Aorta (tissue), 5 donors: ENCODE measurements around the gene NLRX1. TPM values are rescaled to one million over a fixed set of nuclear protein-coding genes. Genes with fewer than 3 reads are reported as not detected.
"Not testable (repeated sequence)": the region's sequence is repeated elsewhere in the genome, so short reads cannot be mapped to it uniquely, and the experiment has no call there.

ENCODE experiments used
- ATAC-seq: fragments of 200-7000 bp; cut with Tn5 transposase; one replicate; pipeline ENCODE4 v1.9.1; 2022; ENCODE audit warnings: moderate library complexity; ENCODE audit not compliant: low FRiP score
- DNase-seq, 2 donors: peaks; one replicate each; pipeline ENCODE4 v3.0.0-alpha.2; 2020
- H3K27ac ChIP-seq, 2 donors: one replicate each; pipeline ENCODE4 v1.5.1; 2013; ENCODE audit warnings: low read length in 2 of 2, mild to moderate bottlenecking in 2 of 2, moderate library complexity in 2 of 2, control low read depth in 1 of 2, inconsistent platforms in 1 of 2, low read depth in 1 of 2
- H3K27me3 ChIP-seq, 2 donors: one replicate each; pipeline ENCODE4 v1.6.1; 2013; ENCODE audit warnings: control low read depth in 1 of 2, low read length in 1 of 2, mild to moderate bottlenecking in 1 of 2, moderate library complexity in 1 of 2; ENCODE audit not compliant: insufficient read depth in 2 of 2, control insufficient read depth in 1 of 2
- H3K36me3 ChIP-seq, 2 donors: one replicate each; pipeline ENCODE4 v1.6.1; 2013; ENCODE audit warnings: control low read depth in 1 of 2, low read length in 1 of 2, mild to moderate bottlenecking in 1 of 2; ENCODE audit not compliant: insufficient read depth in 2 of 2, control insufficient read depth in 1 of 2
- H3K4me1 ChIP-seq, 2 donors: one replicate each; pipeline ENCODE4 v1.6.1; 2013; ENCODE audit warnings: low read length in 2 of 2, control low read depth in 1 of 2, mild to moderate bottlenecking in 1 of 2, moderate library complexity in 1 of 2; ENCODE audit not compliant: insufficient read depth in 2 of 2, control insufficient read depth in 1 of 2
- H3K4me3 ChIP-seq, 2 donors: one replicate each; pipeline ENCODE4 v1.5.1; 2013; ENCODE audit warnings: low read length in 2 of 2, control low read depth in 1 of 2, mild to moderate bottlenecking in 1 of 2
- H3K9me3 ChIP-seq: one replicate; pipeline ENCODE4 v1.6.1; 2013; ENCODE audit warnings: mild to moderate bottlenecking, low read length; ENCODE audit not compliant: control insufficient read depth
- WGBS, 2 donors: extraction: QIAGEN DNeasy Blood & Tissue Kit; methylation state at CpG; one replicate each; pipeline ENCODE4 v1.1.7; 2013; 5-methylcytosine and 5-hydroxymethylcytosine counted together
- intact Hi-C, 2 donors: fragments of 100-400 bp; cut with DNase I; formaldehyde crosslinking; loops; one replicate each; pipeline versions ENCODE4 v1.14.2 to v1.15.0; 2022
- polyA plus RNA-seq, 2 donors: library from polyadenylated mRNA; stranded (reverse); fragments of 200-250 nt; gene quantifications; one replicate each; pipeline ENCODE4 v1.2.3, GENCODE V29; 2013
- total RNA-seq, 2 donors: library from RNA; stranded (reverse); fragmentation: NEBNext Ultra II Directional; extraction: Animal tissue kit (Norgen Biotek cat#: 25700); gene quantifications; one replicate each; pipeline ENCODE4 v1.2.1, GENCODE V29; 2021
- donor health status: healthy with polysubstance abuse.
- donor health status: Bipolar disorder and iron deficiency.
- donor health status: DM: no; HTN: no; CAD: no.
- donor health status: DM: no; HTN: no; CAD: no.
- donor health status: DM: yes; HTN: yes; CAD: no.

NLRX1 gene
- total and polyA plus RNA-seq, 4 donors = 5.9 to 17.3 (median 10.9) TPM

DNA sequence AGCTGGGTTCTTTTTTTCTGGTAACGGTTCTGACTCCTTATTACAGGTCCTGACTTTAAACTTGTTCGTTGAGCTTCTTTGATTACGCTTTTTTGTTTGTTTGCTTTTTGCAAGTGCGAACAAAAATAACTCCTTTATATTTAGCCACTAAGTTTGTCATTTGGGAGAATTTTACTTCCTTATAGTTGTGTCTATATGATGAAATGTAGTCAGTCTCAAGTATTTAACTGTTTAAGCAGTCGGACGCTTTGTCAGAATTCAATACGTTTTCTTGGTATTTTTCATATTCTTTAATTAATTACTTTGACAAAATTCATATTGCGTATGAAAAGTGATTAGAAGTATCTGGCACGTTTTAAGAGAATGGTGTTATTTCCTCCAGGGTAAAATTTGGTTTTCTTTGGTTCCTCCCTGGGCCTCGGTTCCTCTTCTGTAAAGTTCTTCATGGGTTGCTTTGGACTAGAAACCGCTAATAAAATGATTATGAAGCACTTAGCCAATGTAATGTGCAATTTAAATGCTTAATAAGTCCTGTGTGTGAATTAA lies 39.0 kb downstream of the NLRX1 start:
- no peaks in the 10 kb centered on the region for H3K36me3 ChIP-seq
- no peak for ATAC-seq
- peaks cover 0 to 2% of the 10 kb centered on the region in 2 donors for H3K4me1 ChIP-seq
- no peak overlapping the region for H3K27ac ChIP-seq
- intact Hi-C loops = loop anchor here (5.0 kb wide), 2 partner anchors 75 to 115 kb away; no protein-coding TSS in a partner anchor
- WGBS, 2 donors = 19 to 23% methylated on average over 11 of the region's 11 CpGs
- no peak for DNase-seq
- no peaks in the 10 kb centered on the region for H3K27me3 ChIP-seq
- no peaks in the 10 kb centered on the region for H3K9me3 ChIP-seq
- peak overlapping the region; percentile 85 to 99 for H3K4me3 ChIP-seq

DNA sequence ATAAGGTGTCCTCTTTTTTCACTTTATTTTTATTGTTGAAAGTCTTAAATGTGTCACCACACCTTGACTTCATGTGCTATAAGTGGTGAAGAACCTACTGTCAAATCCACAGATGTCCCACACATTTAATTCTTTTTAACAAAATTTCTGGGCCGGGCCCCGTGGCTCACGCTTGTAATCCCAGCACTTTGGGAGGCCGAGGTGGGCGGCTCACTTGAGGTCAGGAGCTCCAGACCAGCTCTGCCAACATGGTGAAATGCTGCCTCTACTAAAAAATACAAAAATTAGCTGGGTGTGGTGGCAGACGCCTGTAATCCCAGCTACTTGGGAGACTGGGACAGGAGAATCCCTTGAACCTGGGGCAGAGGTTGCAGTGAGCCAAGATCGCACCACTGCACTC lies 40.7 kb downstream of the NLRX1 start:
- ATAC-seq = no peak
- peaks cover 0 to 2% of the 10 kb centered on the region in 2 donors for H3K4me1 ChIP-seq

DNA sequence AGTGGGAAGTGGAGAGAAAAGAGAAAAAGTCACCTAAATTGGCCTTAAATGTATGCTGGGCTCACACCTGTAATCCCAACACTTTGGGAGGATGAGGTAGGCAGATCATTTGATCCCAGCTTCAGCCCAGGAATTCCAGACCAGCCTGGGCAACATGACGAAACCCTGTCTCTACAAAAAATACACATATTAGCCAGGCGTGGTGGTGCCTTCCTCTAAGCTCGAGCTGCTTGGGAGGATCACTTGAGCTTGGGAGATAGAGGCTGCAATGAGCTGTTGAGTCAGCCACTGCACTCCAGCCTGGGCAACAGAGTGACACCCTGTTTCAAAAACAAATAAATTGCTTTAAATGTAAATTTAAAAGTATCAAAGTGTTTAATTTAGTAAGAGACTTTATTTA lies 41.5 kb downstream of the NLRX1 start:
- DNase-seq (no peak), ATAC-seq (no peak)
- H3K27ac ChIP-seq = no peak overlapping the region
- no peaks in the 10 kb centered on the region for H3K36me3 ChIP-seq
- no peaks in the 10 kb centered on the region for H3K9me3 ChIP-seq
- H3K4me1 ChIP-seq = peaks cover 0 to 2% of the 10 kb centered on the region in 2 donors
- 82 to 87% methylated on average over 3 of the region's 3 CpGs for WGBS, 2 donors
- intact Hi-C loops = no loop called here
- H3K4me3 ChIP-seq = no peak overlapping the region
- H3K27me3 ChIP-seq = no peaks in the 10 kb centered on the region

More for the DNA sequence above, 40.7 kb downstream of the NLRX1 start:
- Histone ChIP-seq H3K4me3 (no peak overlapping the region), H3K9me3 (no peaks in the 10 kb centered on the region), H3K27ac (no peak overlapping the region), H3K27me3 (no peaks in the 10 kb centered on the region), H3K36me3 (no peaks in the 10 kb centered on the region)
- DNase-seq = peak in 1 of 2 donors; percentile 47
- WGBS, 2 donors = 84 to 85% methylated on average over 7 of the region's 7 CpGs
- intact Hi-C loops = loop anchor here (5.0 kb wide), 2 partner anchors 73 to 113 kb away; no protein-coding TSS in a partner anchor

DNA sequence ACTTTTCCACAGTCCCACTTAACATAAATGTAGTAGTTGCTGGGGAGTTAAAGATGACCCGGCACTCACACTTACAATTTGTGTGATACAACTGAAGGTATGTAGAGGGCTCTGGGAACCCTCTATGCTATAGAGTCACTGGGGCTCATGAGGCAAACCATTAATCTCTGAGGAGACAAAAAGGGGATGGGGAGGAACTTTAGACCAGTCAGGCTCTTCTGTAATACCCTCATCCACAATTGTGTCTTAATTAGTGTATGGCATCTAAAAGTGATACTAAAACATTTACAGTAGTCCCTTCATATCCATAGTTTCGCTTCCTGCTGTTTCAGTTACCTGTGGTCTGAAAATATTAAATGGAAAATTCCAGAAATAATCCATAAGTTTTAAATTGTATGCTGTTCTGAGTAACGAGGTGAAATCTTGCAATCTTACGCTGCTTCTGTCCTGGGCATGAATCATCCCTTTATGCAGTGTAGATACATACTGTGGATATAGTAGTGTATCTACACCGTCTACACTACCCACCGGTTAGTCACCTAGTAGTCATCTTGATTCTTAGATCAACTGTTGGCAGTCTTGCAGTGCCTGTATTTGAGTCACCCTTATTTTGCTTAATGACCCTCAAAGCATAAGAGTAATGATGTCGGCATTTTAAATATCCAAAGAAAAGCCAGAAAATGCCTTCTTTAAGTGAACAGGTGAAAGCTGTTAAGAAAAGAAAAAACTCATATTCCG lies 49.8 kb downstream of the NLRX1 start:
- no peak overlapping the region for H3K4me3 ChIP-seq
- DNase-seq (no peak), ATAC-seq (no peak)
- H3K9me3 ChIP-seq = no peaks in the 10 kb centered on the region
- H3K36me3 ChIP-seq = no peaks in the 10 kb centered on the region
- no peaks in the 10 kb centered on the region for H3K4me1 ChIP-seq
- intact Hi-C loops = no loop called here
- WGBS, 2 donors = 79% methylated on average over 8 of the region's 8 CpGs
- H3K27ac ChIP-seq = no peak overlapping the region
- no peaks in the 10 kb centered on the region for H3K27me3 ChIP-seq

DNA sequence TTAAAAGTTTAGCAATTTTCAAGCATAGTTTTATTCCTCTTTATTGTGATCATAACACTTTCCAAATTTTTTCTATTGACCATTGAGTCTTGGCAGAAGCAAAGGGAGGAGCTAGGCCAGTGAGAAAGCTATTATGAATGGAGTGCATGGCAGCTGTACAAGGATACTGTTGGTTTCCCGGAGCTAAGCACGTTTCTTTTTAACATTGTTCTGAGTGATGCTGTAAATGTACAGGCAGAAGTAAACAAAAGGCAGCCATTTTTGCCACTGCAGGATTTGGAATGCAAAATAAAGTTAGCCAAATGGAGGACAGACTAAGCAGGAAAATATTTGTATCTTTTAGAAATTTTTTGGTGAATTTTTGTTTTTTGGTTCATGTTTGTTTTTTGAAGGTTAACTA lies 53.8 kb downstream of the NLRX1 start:
- H3K4me1 ChIP-seq = no peaks in the 10 kb centered on the region

DNA sequence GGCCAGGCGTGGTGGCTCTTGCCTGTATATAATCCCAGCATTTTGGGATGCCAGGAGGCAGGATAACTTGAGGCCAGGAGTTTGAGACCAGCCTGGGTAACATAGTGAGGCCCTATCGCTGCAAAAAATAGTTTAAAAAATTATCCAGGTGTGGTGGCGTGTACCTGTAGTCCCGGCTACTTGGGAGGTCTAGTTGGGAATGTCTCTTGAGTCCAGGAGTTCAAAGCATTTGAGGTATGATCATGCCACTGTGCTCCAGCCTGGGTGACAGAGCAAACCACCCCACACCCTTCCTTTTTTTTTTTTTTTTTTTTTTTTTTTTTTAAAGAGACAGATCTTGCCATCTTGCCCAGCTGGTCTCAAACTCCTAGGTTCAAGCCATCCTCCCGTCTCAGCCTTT lies 54.4 kb downstream of the NLRX1 start:
- no peak for DNase-seq
- Histone ChIP-seq H3K4me3 (no peak overlapping the region), H3K27ac (no peak overlapping the region), H3K4me1 (no peaks in the 10 kb centered on the region), H3K36me3 (no peaks in the 10 kb centered on the region), H3K27me3 (no peaks in the 10 kb centered on the region), H3K9me3 (no peaks in the 10 kb centered on the region)
- no peak for ATAC-seq
- intact Hi-C loops = no loop called here
- 94 to 95% methylated on average over 5 of the region's 5 CpGs for WGBS, 2 donors

More for the DNA sequence above, 53.8 kb downstream of the NLRX1 start:
- H3K9me3 ChIP-seq = no peaks in the 10 kb centered on the region
- WGBS, 2 donors = 2 to 3% methylated on average over 2 of the region's 2 CpGs
- H3K4me3 ChIP-seq = no peak overlapping the region
- intact Hi-C loops = no loop called here
- H3K27me3 ChIP-seq = no peaks in the 10 kb centered on the region
- DNase-seq (no peak), ATAC-seq (no peak)
- no peaks in the 10 kb centered on the region for H3K36me3 ChIP-seq
- no peak overlapping the region for H3K27ac ChIP-seq

DNA sequence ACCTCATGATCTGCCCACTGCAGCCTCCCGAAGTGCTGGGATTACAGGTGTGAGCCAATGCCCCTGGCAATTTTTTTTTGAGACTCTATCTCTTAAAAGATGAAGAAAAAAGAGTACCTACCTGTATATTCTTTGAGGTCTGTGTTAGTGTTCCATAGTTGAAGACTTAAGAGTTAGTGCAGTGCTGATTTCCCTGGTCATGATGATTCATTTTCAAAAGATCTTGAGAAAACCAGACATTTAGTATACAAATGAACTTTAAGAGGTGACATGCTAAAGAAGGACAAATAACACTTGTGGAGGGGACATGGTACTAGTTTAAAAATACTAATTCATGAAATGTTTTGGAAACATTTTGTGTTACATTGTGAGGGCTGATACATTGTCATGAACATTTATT lies 55.3 kb downstream of the NLRX1 start:
- DNase-seq (no peak), ATAC-seq (no peak)
- Histone ChIP-seq H3K36me3 (no peaks in the 10 kb centered on the region), H3K9me3 (no peaks in the 10 kb centered on the region), H3K27me3 (no peaks in the 10 kb centered on the region), H3K4me1 (no peaks in the 10 kb centered on the region), H3K4me3 (no peak overlapping the region), H3K27ac (no peak overlapping the region)
- intact Hi-C loops = no loop called here
- 96 to 100% methylated on average over 1 of the region's 1 CpG for WGBS, 2 donors

DNA sequence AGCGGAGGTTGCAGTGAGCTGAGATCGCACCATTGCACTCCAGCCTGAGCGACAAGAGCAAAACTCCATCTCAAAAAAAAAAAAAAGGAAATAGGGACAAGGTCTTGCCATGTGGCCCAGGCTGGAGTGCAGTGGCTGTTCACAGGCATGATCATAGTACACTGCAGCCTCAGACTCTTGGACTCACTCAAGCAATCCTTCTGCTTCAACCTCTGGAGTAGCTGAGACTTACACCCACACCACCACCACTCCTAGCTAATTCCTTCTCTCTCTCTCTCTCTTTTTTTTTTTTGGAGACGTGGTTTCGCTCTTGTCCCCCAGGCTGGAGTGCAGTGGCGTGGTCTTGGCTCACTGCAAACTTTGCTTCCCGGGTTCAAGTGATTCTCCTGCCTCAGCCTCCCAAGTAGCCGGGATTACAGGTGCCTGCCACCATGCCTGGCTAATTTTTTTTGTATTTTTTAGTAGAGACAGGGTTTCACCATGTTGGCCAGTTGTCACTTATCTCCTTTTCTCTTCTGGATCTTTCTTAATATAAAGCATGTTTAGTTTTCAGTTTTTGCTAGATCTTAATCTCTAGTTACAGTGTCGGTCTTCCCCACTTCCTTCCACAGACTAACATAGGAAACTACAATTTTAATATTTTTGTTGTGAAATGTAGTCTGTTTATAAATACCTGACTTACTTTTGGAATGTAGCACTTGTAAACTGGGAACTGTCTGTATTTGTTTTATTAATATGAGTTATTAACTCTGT lies 60.2 kb downstream of the NLRX1 start:
- H3K9me3 ChIP-seq, H3K4me3 ChIP-seq, ATAC-seq, H3K36me3 ChIP-seq, H3K27me3 ChIP-seq, intact Hi-C loops, H3K27ac ChIP-seq, H3K4me1 ChIP-seq, DNase-seq: not testable (repeated sequence)
- 91% methylated on average over 9 of the region's 9 CpGs for WGBS, 2 donors
